GM23338 (cell line): ENCODE measurements around the gene VIL1.

Experiments
- CREB1 ChIP-seq: fragments of 250-450 bp; sonication (Bioruptor Pico); IDR thresholded peaks from 2 replicates; pipeline ENCODE4 v1.5.0; 2020; ENCODE audit warnings: low read depth, mild to moderate bottlenecking, moderate library complexity
- EZH2 ChIP-seq: fragments of 200-600 bp; sonication (generic); IDR thresholded peaks from one replicate; pipeline ENCODE4 v1.8.0; 2017; ENCODE audit warnings: antibody characterized with exemption, mild to moderate bottlenecking, low read depth; ENCODE audit not compliant: unreplicated experiment
- EZH2phosphoT487 ChIP-seq: fragments of 200-600 bp; sonication (generic); IDR thresholded peaks from one replicate; pipeline ENCODE4 v1.8.1; 2018; ENCODE audit warnings: antibody characterized with exemption; ENCODE audit not compliant: unreplicated experiment
- NANOG ChIP-seq: IDR thresholded peaks from 2 replicates; pipeline ENCODE4 v1.6.1; 2016; ENCODE audit warnings: antibody characterized with exemption, borderline replicate concordance
- POLR2AphosphoS5 ChIP-seq: IDR thresholded peaks from 2 replicates; pipeline ENCODE4 v1.6.1; 2016; ENCODE audit warnings: antibody characterized with exemption, low read depth
- STAT1 ChIP-seq: IDR thresholded peaks from one replicate; pipeline ENCODE4 v1.6.1; 2016; ENCODE audit warnings: antibody characterized with exemption; ENCODE audit not compliant: unreplicated experiment
- ZNF114 ChIP-seq: fragments of 250-450 bp; sonication (Bioruptor Pico); IDR thresholded peaks from 2 replicates; pipeline ENCODE4 v1.5.0; 2020; ENCODE audit warnings: mild to moderate bottlenecking, moderate library complexity
- ZNF331 ChIP-seq: fragments of 250-450 bp; sonication (Bioruptor Pico); IDR thresholded peaks from 2 replicates; pipeline ENCODE4 v1.5.0; 2020; ENCODE audit warnings: low read depth, mild to moderate bottlenecking, moderate library complexity
- TF ChIP-seq, protein P1 (sequence below), 2 experiments: fragments of 200-600 bp in 1 of 2; sonication (generic) in 1 of 2; conservative IDR thresholded peaks; 2 replicates each; pipeline versions ENCODE4 v1.5.1 to v1.6.1; 2016 to 2017; ENCODE audit warnings: antibody characterized with exemption in 2 of 2, low read depth in 2 of 2, mild to moderate bottlenecking in 2 of 2, moderate library complexity in 1 of 2
- TF ChIP-seq, protein P2 (sequence below): IDR thresholded peaks from one replicate; pipeline ENCODE4 v1.6.1; 2018; ENCODE audit warnings: antibody characterized with exemption; ENCODE audit not compliant: unreplicated experiment
- TF ChIP-seq, protein P3 (sequence below): fragments of 250-450 bp; sonication (Bioruptor Pico); IDR thresholded peaks from 2 replicates; pipeline ENCODE4 v1.5.0; 2020; ENCODE audit warnings: mild to moderate bottlenecking, moderate library complexity
- TF ChIP-seq, protein P4 (sequence below): IDR thresholded peaks from 2 replicates; pipeline ENCODE4 v1.6.1; 2016; ENCODE audit warnings: antibody characterized with exemption

DNA sequence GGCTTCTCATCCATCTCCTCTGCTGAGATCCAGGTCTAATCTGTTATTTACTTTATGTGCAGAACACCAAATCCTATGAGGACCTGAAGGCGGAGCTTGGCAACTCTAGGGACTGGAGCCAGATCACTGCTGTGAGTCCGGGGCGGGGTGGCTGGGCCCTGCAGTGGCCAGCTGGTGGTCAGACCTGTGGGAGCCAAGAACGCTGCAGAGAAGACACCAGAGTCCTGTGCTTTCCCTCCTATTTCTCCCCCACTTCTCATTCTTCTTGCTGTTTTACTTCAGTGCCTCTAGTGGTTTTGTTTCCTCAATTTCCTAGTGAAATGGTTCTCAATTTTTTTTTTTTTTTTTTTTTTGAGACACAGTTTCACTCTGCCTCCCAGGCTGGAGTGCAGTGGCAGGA, 19.7 kb downstream of the VIL1 start:
- TF ChIP-seq, protein P1, sequence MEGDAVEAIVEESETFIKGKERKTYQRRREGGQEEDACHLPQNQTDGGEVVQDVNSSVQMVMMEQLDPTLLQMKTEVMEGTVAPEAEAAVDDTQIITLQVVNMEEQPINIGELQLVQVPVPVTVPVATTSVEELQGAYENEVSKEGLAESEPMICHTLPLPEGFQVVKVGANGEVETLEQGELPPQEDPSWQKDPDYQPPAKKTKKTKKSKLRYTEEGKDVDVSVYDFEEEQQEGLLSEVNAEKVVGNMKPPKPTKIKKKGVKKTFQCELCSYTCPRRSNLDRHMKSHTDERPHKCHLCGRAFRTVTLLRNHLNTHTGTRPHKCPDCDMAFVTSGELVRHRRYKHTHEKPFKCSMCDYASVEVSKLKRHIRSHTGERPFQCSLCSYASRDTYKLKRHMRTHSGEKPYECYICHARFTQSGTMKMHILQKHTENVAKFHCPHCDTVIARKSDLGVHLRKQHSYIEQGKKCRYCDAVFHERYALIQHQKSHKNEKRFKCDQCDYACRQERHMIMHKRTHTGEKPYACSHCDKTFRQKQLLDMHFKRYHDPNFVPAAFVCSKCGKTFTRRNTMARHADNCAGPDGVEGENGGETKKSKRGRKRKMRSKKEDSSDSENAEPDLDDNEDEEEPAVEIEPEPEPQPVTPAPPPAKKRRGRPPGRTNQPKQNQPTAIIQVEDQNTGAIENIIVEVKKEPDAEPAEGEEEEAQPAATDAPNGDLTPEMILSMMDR (conservative IDR thresholded peaks at IDR 0.05; ENCODE audit: low read depth in 2 of 2): no peak
- TF ChIP-seq, protein P2, sequence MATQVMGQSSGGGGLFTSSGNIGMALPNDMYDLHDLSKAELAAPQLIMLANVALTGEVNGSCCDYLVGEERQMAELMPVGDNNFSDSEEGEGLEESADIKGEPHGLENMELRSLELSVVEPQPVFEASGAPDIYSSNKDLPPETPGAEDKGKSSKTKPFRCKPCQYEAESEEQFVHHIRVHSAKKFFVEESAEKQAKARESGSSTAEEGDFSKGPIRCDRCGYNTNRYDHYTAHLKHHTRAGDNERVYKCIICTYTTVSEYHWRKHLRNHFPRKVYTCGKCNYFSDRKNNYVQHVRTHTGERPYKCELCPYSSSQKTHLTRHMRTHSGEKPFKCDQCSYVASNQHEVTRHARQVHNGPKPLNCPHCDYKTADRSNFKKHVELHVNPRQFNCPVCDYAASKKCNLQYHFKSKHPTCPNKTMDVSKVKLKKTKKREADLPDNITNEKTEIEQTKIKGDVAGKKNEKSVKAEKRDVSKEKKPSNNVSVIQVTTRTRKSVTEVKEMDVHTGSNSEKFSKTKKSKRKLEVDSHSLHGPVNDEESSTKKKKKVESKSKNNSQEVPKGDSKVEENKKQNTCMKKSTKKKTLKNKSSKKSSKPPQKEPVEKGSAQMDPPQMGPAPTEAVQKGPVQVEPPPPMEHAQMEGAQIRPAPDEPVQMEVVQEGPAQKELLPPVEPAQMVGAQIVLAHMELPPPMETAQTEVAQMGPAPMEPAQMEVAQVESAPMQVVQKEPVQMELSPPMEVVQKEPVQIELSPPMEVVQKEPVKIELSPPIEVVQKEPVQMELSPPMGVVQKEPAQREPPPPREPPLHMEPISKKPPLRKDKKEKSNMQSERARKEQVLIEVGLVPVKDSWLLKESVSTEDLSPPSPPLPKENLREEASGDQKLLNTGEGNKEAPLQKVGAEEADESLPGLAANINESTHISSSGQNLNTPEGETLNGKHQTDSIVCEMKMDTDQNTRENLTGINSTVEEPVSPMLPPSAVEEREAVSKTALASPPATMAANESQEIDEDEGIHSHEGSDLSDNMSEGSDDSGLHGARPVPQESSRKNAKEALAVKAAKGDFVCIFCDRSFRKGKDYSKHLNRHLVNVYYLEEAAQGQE: no peak
- TF ChIP-seq POLR2AphosphoS5 (no peak), EZH2 (no peak), EZH2phosphoT487 (no peak), CREB1 (CRISPR knock-in tag) (no peak), STAT1 (no peak), NANOG (no peak), ZNF331 (CRISPR knock-in tag) (no peak), ZNF114 (CRISPR knock-in tag) (no peak)
- TF ChIP-seq, protein P3, sequence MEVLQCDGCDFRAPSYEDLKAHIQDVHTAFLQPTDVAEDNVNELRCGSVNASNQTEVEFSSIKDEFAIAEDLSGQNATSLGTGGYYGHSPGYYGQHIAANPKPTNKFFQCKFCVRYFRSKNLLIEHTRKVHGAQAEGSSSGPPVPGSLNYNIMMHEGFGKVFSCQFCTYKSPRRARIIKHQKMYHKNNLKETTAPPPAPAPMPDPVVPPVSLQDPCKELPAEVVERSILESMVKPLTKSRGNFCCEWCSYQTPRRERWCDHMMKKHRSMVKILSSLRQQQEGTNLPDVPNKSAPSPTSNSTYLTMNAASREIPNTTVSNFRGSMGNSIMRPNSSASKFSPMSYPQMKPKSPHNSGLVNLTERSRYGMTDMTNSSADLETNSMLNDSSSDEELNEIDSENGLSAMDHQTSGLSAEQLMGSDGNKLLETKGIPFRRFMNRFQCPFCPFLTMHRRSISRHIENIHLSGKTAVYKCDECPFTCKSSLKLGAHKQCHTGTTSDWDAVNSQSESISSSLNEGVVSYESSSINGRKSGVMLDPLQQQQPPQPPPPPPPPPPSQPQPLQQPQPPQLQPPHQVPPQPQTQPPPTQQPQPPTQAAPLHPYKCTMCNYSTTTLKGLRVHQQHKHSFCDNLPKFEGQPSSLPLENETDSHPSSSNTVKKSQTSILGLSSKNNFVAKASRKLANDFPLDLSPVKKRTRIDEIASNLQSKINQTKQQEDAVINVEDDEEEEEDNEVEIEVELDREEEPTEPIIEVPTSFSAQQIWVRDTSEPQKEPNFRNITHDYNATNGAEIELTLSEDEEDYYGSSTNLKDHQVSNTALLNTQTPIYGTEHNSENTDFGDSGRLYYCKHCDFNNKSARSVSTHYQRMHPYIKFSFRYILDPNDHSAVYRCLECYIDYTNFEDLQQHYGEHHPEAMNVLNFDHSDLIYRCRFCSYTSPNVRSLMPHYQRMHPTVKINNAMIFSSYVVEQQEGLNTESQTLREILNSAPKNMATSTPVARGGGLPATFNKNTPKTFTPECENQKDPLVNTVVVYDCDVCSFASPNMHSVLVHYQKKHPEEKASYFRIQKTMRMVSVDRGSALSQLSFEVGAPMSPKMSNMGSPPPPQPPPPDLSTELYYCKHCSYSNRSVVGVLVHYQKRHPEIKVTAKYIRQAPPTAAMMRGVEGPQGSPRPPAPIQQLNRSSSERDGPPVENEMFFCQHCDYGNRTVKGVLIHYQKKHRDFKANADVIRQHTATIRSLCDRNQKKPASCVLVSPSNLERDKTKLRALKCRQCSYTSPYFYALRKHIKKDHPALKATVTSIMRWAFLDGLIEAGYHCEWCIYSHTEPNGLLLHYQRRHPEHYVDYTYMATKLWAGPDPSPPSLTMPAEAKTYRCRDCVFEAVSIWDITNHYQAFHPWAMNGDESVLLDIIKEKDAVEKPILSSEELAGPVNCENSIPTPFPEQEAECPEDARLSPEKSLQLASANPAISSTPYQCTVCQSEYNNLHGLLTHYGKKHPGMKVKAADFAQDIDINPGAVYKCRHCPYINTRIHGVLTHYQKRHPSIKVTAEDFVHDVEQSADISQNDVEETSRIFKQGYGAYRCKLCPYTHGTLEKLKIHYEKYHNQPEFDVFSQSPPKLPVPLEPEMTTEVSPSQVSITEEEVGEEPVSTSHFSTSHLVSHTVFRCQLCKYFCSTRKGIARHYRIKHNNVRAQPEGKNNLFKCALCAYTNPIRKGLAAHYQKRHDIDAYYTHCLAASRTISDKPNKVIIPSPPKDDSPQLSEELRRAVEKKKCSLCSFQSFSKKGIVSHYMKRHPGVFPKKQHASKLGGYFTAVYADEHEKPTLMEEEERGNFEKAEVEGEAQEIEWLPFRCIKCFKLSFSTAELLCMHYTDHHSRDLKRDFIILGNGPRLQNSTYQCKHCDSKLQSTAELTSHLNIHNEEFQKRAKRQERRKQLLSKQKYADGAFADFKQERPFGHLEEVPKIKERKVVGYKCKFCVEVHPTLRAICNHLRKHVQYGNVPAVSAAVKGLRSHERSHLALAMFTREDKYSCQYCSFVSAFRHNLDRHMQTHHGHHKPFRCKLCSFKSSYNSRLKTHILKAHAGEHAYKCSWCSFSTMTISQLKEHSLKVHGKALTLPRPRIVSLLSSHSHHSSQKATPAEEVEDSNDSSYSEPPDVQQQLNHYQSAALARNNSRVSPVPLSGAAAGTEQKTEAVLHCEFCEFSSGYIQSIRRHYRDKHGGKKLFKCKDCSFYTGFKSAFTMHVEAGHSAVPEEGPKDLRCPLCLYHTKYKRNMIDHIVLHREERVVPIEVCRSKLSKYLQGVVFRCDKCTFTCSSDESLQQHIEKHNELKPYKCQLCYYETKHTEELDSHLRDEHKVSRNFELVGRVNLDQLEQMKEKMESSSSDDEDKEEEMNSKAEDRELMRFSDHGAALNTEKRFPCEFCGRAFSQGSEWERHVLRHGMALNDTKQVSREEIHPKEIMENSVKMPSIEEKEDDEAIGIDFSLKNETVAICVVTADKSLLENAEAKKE (CRISPR knock-in tag): no peak
- TF ChIP-seq, protein P4, sequence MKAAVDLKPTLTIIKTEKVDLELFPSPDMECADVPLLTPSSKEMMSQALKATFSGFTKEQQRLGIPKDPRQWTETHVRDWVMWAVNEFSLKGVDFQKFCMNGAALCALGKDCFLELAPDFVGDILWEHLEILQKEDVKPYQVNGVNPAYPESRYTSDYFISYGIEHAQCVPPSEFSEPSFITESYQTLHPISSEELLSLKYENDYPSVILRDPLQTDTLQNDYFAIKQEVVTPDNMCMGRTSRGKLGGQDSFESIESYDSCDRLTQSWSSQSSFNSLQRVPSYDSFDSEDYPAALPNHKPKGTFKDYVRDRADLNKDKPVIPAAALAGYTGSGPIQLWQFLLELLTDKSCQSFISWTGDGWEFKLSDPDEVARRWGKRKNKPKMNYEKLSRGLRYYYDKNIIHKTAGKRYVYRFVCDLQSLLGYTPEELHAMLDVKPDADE: no peak
